Neural crest cell (in vitro differentiated cells): ENCODE data around the gene HBM. TPM values are rescaled to one million over a fixed set of nuclear protein-coding genes. Genes with fewer than 3 reads are reported as not detected.
"Not testable (repeated sequence)": the region's sequence is repeated elsewhere in the genome, so short reads cannot be mapped to it uniquely, and the experiment has no call there.

Experiments used
- DNase-seq: peaks from one replicate; pipeline ENCODE4 v3.0.0; 2021; ENCODE audit warnings: low read depth, mixed read lengths, low spot score
- H3K27ac Mint-ChIP-seq: one replicate; pipeline ENCODE4 v1.8.0; 2021; ENCODE audit warnings: mild to moderate bottlenecking, mixed read lengths; ENCODE audit not compliant: unreplicated experiment
- H3K27me3 Mint-ChIP-seq: 2 replicates; pipeline ENCODE4 v1.8.0; 2021; ENCODE audit warnings: low read depth, mild to moderate bottlenecking, mixed read lengths
- H3K36me3 Mint-ChIP-seq: 2 replicates; pipeline ENCODE4 v1.8.0; 2021; ENCODE audit warnings: low read depth, mild to moderate bottlenecking, mixed read lengths
- H3K4me1 Mint-ChIP-seq: 2 replicates; pipeline ENCODE4 v1.8.0; 2021; ENCODE audit warnings: mixed read lengths
- H3K4me3 Mint-ChIP-seq: one replicate; pipeline ENCODE4 v1.8.0; 2021; ENCODE audit warnings: mild to moderate bottlenecking, mixed read lengths
- H3K9me3 Mint-ChIP-seq: 2 replicates; pipeline ENCODE4 v1.8.0; 2021; ENCODE audit warnings: mixed read lengths
- CTCF ChIP-seq: fragments of 200-600 bp; sonication (generic); conservative IDR thresholded peaks from 2 replicates; pipeline ENCODE4 v1.5.0; 2021; ENCODE audit warnings: antibody characterized with exemption, mild to moderate bottlenecking
- total RNA-seq: library from RNA; stranded (reverse); gene quantifications from 2 replicates; pipeline ENCODE4 v1.2.1, GENCODE V29; 2021

HBM gene
- total RNA-seq, 1 donor from 2014 or later: not detected

- Mint-ChIP-seq H3K27ac (no peak overlapping the region), H3K36me3 (no peaks in the 10 kb centered on the region), H3K4me3 (no peak overlapping the region), H3K27me3 (peaks cover 43% of the 10 kb centered on the region), H3K4me1 (no peaks in the 10 kb centered on the region), H3K9me3 (no peaks in the 10 kb centered on the region)
- no peak for DNase-seq
- no peak for TF ChIP-seq CTCF
These were observed 19.1 kb upstream of the HBM start for GRCh38 chr16:146646-147045.

DNA sequence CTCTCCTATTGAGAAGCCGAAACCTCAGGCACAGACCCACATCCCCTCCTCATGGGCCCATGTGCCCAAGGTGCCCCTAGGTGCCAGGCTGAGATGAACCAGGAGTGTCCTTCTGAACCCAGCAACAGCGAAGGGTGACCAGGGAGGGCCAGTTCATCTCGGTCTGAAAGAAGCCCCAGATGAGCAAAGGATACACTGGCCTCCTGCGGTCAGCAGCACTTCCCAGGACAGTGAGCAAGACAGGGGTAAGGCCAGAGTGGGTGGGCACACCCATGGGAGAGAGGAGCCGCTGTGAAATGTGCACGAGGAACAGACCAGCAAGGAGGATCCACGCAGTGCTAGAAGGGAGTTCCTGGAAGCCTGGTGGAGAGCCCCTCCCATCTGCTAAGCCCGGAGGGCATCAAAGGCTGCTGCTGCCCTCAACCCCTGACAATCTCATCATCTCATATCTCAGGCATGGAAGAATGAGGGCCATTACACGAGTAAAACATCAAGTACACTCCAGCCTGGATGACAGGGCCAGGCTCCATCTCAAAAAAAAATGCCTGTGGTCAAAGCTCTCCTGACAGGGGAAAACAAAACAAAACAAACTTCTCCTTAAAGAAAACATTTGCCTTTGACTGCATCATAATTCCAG is 16.6 kb upstream of the HBM start:
- no peak overlapping the region for H3K4me3 Mint-ChIP-seq
- no peaks in the 10 kb centered on the region for H3K36me3 Mint-ChIP-seq
- no peaks in the 10 kb centered on the region for H3K9me3 Mint-ChIP-seq
- H3K27me3 Mint-ChIP-seq: peaks cover 52% of the 10 kb centered on the region
- H3K27ac Mint-ChIP-seq: no peak overlapping the region
- H3K4me1 Mint-ChIP-seq: no peaks in the 10 kb centered on the region
- TF ChIP-seq CTCF: no peak
- DNase-seq: no peak

DNA sequence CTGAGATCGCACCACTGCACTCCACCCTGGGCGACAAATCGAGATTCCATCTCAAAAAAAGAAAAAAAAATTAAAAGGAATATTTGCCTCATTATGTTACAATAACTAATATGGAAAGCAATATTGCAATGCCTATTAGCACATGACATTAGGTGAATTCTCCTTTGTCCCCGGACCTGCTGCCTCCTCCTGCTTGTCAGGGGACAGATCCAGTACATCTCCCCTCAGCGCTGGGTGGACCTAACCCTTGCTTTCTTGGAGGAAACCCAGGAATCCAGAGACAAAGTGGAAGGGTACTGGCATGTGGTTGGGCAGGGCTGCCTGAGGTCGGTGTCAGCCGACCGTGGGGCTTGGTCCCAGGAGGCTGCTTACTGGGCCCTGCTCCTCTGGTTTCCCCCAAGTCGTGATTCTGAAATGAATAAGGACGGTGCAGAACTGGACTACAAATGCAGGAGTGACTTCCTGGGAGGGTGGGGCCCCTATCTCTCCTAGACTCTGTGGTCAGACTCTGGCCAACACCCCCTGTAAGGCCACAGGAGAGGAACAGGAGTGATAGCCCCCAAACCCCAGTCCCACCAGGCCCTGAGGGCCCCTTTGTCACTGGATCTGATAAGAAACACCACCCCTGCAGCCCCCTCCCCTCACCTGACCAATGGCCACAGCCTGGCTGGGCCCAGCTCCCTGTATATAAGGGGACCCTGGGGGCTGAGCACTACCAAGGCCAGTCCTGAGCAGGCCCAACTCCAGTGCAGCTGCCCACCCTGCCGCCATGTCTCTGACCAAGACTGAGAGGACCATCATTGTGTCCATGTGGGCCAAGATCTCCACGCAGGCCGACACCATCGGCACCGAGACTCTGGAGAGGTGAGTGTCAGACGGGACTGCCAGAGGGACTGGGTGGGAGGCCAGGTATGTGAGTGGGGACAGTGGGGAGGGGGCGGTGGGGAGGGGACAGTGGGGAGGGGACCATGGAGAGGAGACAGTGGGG is 13.3 kb upstream of the HBM start, which contains the start of gene HBZ:
Gene HBZ (plus strand): TSS at position 504 of the 988 bp plus-strand sequence. CDS start 266 bp downstream, at position 770.
- H3K27me3 Mint-ChIP-seq: peaks cover 77% of the 10 kb centered on the region
- no peak for TF ChIP-seq CTCF
- DNase-seq: no peak
- peaks cover 7% of the 10 kb centered on the region for H3K4me1 Mint-ChIP-seq
- no peaks in the 10 kb centered on the region for H3K9me3 Mint-ChIP-seq
- peak within 1 kb of the TSS; percentile 65 for H3K4me3 Mint-ChIP-seq
- no peaks in the 10 kb centered on the region for H3K36me3 Mint-ChIP-seq
- H3K27ac Mint-ChIP-seq: no peak within 1 kb of the TSS

GRCh38 chr16:153129-153521 is 12.7 kb upstream of the HBM start:
- peak overlapping the region; percentile 54 for H3K4me3 Mint-ChIP-seq
- H3K9me3 Mint-ChIP-seq, H3K36me3 Mint-ChIP-seq, H3K4me1 Mint-ChIP-seq, DNase-seq, H3K27ac Mint-ChIP-seq: not testable (repeated sequence)
- H3K27me3 Mint-ChIP-seq: peaks cover 83% of the 10 kb centered on the region

GRCh38 chr16:153550-154216 is 12.1 kb upstream of the HBM start:
- H3K9me3 Mint-ChIP-seq, H3K36me3 Mint-ChIP-seq, DNase-seq, H3K4me3 Mint-ChIP-seq, H3K27ac Mint-ChIP-seq, H3K4me1 Mint-ChIP-seq: not testable (repeated sequence)
- peaks cover 81% of the 10 kb centered on the region for H3K27me3 Mint-ChIP-seq

DNA sequence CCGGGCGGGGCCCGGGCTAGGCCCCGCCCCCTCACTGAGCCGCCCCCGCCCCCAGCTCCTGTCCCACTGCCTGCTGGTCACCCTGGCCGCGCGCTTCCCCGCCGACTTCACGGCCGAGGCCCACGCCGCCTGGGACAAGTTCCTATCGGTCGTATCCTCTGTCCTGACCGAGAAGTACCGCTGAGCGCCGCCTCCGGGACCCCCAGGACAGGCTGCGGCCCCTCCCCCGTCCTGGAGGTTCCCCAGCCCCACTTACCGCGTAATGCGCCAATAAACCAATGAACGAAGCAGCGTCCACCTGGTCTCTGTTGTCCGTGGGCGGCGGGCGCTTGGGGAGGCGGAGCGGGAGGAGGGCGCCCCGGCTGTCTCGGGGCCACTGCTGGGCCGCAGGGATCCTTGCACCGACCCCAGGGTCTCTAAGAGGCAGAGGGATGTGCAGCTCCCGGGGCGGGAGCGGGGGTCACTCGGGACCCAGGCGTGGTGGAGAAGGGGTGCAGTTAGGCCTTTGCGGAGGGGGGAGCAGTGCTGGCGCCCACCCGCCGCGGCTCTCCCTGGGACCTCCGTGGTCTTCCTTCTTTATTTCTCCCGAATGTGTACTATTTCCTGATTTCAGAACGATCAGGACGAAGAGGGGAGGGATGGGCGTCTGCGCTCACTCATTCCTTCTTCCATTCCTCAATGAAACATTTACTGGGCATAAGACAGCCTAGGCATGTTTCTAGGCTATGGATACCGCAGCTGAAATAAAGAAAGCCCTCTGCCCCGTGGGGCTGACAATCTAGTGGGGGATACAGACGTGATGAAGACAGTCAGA is 11.4 kb upstream of the HBM start:
- no peak for TF ChIP-seq CTCF
- Mint-ChIP-seq H3K27ac (no peak overlapping the region), H3K9me3 (no peaks in the 10 kb centered on the region), H3K36me3 (no peaks in the 10 kb centered on the region), H3K4me1 (peaks cover 7% of the 10 kb centered on the region), H3K27me3 (peaks cover 80% of the 10 kb centered on the region), H3K4me3 (peak overlapping the region; percentile 72)
- no peak for DNase-seq
